NCI-H128 (cell line): ENCODE measurements around the gene PA2G4.

Experiments
- DNase-seq: peaks from one replicate; lab custom pipeline; 2025; ENCODE audit not compliant: unreplicated experiment; lab: John Stamatoyannopoulos, UW

The PA2G4 gene

GRCh38 chr12:56122637-56123036 is 18.3 kb downstream of the PA2G4 start:
- no peak for DNase-seq

DNA sequence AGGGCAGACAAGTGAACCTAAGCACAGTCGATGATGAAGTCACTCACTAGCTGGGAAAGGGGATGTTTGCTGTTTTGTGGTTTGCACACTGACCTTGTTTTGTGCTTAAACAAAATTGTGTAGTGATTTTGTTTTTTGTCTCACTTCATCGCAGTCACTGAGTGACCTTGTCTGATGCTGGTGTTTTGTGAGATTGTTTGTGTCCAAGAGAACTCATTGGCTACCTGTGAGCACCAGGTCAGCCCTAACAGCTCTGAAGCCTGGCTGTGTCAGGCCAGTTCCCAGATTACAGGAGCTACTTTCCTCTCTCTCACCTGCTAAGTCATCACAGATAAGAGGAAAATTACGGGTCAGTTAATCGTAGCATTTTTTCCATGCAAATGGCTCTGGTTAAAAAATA is 19.8 kb downstream of the PA2G4 start:
- no peak for DNase-seq

- no peak for DNase-seq
Measured at GRCh38 chr12:56126732-56127239, 22.4 kb downstream of the PA2G4 start.

- no peak for DNase-seq
Measured at GRCh38 chr12:56127485-56127887, 23.1 kb downstream of the PA2G4 start.

DNA sequence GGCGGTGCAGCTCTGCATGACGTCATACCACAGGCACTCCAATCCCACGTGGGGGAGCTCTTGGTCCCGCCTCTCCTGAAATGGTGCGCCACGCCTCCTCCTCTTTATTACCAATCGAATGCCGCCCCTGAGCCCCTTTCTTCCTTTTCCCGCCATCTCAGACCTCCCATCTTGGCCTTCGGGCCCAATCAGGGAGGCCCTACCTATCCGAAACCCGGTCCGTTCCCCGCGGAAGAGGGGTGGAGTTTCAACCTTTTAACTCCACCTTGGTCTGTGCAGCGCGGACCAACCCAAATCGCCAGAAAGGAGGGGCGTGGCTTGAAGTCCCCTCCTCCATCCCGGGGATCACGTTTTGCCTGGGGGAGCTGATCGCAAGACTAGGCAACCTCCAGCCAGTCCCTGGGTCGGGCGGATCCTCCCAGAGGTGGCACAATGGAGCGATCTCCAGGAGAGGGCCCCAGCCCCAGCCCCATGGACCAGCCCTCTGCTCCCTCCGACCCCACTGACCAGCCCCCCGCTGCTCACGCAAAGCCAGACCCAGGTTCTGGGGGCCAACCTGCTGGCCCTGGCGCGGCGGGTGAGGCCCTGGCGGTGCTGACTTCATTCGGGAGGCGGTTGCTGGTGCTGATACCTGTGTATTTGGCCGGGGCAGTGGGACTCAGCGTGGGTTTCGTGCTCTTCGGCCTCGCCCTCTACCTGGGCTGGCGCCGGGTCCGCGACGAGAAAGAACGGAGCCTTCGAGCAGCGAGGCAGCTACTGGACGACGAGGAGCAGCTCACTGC is 23.7 kb downstream of the PA2G4 start, which contains the start of gene ESYT1:
TSS of gene ESYT1 (plus strand) at position 380 of the 782 bp plus-strand sequence. CDS start at position 433, 53 bp downstream.
- peak; percentile 99 for DNase-seq

GRCh38 chr12:56128670-56129205 is 24.4 kb downstream of the PA2G4 start:
- no peak for DNase-seq

GRCh38 chr12:56129206-56129941 is 25.0 kb downstream of the PA2G4 start:
- DNase-seq, result no peak

DNA sequence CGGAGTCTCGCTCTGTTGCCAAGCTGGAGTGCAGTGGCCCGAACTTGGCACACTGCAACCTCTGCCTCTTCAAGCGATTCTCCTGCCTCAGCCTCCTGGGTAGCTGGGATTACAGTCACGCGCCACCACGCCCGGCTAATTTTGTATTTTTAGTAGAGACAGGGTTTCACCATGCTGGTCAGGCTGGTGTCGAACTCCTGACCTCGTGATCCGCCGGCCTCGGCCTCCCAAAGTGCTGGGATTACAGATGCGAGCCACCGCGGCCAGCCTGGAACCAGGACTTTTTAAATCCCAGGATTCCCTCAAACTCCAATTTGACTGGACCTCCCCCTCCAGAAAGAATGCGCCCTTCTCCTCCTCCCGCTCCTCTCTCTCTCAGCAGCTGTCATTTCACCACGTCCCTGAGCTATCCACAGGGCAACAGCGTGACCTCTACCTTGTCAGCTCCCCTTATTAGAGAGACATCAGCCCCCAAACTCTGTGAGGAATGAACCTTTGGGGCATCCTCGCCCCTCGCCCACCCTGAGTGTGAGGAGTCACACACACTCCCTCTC is 25.7 kb downstream of the PA2G4 start:
- DNase-seq, result no peak

DNA sequence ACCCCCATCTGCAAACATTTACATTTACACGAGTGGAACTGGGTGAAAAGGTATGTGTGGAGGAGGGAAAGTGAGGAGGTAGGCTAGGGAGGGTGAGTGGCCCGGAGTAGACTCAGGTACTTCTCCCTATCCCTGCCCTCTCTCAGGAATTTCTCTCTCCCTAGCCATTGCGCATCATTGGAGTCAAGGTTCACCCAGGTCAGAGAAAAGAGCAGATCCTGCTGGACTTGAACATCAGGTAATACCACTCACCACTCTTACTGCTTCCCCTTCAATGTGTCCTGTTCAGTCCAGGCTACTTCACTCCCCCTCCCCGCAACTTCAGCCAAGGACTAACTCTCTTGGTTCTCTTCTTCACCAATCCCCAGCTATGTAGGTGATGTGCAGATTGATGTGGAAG is 26.5 kb downstream of the PA2G4 start:
- no peak for DNase-seq

DNA sequence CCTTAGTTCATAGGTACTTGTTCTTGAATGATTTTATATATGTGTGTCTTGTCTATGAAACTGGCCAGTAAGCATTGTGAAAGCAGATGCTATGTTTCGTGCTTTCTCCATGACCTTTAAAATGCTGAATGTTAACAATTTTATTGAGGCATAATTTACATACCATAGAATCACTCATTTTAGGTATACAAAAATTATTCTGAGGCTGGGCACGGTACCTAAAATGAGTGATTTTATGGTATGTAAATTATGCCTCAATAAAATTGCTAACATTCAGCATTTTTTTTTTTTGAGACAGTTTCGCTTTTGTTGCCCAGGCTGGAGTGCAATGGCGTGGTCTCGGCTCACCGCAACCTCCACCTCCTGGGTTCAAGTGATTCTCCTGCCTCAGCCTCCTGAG is 30.5 kb downstream of the PA2G4 start:
- DNase-seq, result no peak

DNA sequence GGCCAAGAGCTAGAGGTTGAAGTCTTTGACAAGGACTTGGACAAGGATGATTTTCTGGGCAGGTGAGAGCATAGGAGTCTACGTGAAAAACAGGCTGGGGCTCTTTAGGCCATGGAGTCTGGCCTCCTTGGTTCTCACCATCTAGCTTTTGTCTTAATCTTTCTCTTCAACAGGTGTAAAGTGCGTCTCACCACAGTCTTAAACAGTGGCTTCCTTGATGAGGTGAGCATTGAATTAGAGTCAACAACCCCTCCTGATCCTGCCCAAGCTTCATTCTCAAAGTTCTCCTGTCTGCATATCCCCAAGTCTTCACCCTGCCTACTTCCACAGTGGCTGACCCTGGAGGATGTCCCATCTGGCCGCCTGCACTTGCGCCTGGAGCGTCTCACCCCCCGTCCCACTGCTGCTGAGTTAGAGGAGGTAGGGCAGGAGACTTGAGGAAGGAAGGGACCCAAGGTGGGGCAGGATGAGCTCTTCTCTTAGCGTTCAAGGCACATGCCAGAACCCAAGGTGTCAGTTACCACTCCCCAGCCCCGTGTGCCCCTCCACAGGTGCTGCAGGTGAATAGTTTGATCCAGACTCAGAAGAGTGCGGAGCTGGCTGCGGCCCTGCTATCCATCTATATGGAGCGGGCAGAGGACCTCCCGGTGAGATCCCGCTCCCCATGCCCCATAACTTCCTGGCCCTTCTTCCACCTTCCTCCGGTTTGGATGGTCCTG is 33.7 kb downstream of the PA2G4 start:
- DNase-seq, result no peak

DNA sequence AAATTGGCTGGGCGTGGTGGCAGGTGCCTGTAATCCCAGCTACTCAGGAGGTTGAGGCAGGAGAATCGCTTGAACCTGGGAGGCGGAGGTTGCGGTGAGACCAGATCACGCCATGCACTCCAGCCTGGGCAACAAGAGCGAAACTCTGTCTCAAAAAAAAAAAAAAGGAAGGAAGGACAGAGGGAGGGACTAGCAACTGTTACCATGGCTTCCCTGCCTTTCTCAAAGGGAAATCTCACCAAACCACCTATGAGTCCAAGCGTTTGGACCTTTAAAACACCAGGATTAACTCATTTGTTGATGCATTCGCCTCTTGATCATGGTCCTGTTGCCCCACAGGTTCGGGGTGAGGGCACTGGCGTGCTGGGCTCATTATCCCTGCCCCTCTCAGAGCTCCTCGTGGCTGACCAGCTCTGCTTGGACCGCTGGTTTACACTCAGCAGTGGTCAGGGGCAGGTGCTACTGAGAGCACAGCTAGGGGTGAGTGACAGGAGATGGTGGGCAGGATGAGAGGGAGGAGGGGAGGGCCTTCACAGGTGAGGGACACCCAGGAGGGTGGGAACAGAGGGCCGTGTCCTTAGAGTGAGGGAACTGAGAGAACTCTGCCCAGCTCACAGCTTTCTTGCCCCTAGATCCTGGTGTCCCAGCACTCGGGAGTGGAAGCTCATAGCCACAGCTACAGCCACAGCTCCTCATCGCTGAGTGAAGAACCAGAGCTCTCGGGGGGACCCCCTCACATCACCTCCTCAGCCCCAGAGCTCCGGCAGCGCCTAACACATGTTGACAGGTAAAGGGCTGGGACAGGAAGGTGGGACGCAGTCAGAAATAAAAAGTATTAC is 37.8 kb downstream of the PA2G4 start:
- no peak for DNase-seq

GRCh38 chr12:56143217-56143616 is 38.9 kb downstream of the PA2G4 start:
- DNase-seq, result no peak

DNA sequence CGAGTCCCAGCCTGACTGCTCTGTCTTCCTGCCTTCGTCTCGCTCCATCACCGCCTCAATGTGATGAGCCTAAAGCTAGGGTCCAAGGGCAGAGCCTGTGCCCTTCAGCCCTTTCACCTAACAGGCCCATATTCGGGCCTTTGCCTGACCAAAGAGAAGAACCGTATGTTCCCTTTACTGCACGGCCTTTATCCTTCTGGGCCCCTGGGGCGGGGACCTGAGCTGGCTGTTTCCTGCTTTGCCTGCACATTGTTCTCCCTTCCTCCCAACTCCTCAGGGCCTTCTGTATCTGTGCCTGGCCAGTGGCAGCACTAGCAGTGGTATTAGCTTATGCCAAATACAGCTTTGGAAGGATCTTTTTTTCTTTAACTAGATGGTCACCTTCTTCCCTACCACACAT is 39.5 kb downstream of the PA2G4 start:
- no peak for DNase-seq

DNA sequence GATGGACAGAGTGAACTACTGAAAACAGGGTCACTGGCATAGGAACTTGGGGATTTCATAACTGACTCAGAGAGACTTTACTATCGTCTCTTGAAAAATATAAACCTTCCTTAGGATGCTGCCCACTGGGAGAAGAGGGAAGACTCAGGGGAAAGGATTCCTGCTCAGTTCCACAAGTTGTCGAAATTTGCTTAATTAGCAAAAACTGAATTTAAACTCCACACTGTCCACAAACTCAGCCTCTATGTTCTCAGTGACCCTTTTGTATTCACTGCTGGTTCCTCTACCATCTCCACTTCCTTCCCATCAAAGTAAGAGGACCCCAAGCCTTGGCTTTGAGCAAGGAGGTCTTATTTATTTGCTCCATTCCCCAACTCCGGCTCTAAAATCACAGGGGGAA is 40.9 kb downstream of the PA2G4 start:
- no peak for DNase-seq

DNA sequence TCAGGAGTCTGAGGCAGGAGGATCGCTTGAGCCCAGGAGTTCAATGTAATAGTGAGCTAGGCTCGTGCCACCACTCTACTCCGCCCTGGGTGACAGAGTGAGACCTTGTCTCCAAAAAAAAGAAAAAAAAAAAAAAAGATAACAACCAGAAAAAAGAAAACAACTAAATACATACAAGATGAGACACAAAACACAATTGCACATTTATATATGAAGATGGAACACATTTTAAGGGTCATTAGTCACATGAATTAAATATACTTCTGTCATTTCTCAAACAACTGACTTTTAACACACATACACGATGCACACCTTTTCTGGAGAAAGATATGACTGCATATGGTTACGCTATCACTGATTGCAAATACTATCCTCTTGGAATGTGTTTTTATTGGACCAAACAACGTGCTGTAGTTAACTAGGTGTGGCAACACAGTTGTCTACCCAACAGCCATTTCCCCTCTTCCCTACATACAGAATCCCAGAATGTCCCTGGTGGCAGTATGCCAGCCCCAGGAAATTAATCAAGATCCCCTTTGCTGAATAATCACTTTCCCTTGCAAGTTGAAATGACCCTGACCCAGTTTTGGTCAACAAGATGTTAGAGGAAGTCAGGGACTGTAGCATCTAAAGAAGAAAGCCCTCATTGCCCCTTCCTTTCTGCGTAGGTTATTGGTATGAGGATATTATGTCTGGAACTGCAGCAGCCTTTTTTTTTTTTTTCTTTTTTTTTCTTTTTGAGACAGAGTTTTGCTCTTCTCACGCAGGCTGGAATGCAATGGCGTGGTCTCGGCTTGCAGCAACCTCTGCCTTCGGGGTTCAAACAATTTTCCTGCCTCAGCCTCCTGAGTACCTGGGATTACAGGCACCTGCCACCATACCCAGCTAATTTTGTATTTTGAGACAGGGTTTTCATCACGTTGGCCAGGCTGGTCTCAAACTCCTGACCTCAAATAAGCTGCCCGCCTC is 42.4 kb downstream of the PA2G4 start:
- DNase-seq, result no peak

- no peak for DNase-seq
Measured at GRCh38 chr12:56150563-56150962, 46.2 kb downstream of the PA2G4 start.

GRCh38 chr12:56151672-56152131 is 47.3 kb downstream of the PA2G4 start:
- peak; percentile 24 for DNase-seq
